ENCODE measurements around the gene CBL.

DNA sequence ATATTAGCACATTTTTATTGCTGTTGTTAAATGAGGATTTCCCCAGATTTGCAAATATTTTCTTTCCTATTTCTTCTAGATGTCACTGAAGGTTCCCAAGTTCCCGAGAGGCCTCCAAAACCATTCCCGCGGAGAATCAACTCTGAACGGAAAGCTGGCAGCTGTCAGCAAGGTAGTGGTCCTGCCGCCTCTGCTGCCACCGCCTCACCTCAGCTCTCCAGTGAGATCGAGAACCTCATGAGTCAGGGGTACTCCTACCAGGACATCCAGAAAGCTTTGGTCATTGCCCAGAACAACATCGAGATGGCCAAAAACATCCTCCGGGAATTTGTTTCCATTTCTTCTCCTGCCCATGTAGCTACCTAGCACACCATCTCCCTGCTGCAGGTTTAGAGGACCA lies 93.3 kb downstream of the CBL start:
- TF ChIP-seq KAT7 (CRISPR knock-in tag; IDR thresholded peaks at IDR 0.05; ENCODE audit: borderline replicate concordance) = no peak
- TF ChIP-seq, protein P1, sequence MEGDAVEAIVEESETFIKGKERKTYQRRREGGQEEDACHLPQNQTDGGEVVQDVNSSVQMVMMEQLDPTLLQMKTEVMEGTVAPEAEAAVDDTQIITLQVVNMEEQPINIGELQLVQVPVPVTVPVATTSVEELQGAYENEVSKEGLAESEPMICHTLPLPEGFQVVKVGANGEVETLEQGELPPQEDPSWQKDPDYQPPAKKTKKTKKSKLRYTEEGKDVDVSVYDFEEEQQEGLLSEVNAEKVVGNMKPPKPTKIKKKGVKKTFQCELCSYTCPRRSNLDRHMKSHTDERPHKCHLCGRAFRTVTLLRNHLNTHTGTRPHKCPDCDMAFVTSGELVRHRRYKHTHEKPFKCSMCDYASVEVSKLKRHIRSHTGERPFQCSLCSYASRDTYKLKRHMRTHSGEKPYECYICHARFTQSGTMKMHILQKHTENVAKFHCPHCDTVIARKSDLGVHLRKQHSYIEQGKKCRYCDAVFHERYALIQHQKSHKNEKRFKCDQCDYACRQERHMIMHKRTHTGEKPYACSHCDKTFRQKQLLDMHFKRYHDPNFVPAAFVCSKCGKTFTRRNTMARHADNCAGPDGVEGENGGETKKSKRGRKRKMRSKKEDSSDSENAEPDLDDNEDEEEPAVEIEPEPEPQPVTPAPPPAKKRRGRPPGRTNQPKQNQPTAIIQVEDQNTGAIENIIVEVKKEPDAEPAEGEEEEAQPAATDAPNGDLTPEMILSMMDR (IDR thresholded peaks at IDR 0.05) = no peak
- no peak for TF ChIP-seq NR1H2 (CRISPR knock-in tag; IDR thresholded peaks at IDR 0.05)
- no peak for TF ChIP-seq ZBTB21 (CRISPR knock-in tag; IDR thresholded peaks at IDR 0.05; ENCODE audit: borderline replicate concordance)
- TF ChIP-seq, protein P2, sequence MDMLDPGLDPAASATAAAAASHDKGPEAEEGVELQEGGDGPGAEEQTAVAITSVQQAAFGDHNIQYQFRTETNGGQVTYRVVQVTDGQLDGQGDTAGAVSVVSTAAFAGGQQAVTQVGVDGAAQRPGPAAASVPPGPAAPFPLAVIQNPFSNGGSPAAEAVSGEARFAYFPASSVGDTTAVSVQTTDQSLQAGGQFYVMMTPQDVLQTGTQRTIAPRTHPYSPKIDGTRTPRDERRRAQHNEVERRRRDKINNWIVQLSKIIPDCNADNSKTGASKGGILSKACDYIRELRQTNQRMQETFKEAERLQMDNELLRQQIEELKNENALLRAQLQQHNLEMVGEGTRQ (CRISPR knock-in tag; IDR thresholded peaks at IDR 0.05) = no peak
- TF ChIP-seq, protein P3, sequence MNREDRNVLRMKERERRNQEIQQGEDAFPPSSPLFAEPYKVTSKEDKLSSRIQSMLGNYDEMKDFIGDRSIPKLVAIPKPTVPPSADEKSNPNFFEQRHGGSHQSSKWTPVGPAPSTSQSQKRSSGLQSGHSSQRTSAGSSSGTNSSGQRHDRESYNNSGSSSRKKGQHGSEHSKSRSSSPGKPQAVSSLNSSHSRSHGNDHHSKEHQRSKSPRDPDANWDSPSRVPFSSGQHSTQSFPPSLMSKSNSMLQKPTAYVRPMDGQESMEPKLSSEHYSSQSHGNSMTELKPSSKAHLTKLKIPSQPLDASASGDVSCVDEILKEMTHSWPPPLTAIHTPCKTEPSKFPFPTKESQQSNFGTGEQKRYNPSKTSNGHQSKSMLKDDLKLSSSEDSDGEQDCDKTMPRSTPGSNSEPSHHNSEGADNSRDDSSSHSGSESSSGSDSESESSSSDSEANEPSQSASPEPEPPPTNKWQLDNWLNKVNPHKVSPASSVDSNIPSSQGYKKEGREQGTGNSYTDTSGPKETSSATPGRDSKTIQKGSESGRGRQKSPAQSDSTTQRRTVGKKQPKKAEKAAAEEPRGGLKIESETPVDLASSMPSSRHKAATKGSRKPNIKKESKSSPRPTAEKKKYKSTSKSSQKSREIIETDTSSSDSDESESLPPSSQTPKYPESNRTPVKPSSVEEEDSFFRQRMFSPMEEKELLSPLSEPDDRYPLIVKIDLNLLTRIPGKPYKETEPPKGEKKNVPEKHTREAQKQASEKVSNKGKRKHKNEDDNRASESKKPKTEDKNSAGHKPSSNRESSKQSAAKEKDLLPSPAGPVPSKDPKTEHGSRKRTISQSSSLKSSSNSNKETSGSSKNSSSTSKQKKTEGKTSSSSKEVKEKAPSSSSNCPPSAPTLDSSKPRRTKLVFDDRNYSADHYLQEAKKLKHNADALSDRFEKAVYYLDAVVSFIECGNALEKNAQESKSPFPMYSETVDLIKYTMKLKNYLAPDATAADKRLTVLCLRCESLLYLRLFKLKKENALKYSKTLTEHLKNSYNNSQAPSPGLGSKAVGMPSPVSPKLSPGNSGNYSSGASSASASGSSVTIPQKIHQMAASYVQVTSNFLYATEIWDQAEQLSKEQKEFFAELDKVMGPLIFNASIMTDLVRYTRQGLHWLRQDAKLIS (CRISPR knock-in tag; IDR thresholded peaks at IDR 0.05; ENCODE audit: borderline replicate concordance) = no peak
- TF ChIP-seq FOXJ3 (CRISPR knock-in tag; IDR thresholded peaks at IDR 0.05; ENCODE audit: borderline replicate concordance) = no peak
- no peak for TF ChIP-seq FOXK1 (CRISPR knock-in tag; IDR thresholded peaks at IDR 0.05)
- TF ChIP-seq, protein P4, sequence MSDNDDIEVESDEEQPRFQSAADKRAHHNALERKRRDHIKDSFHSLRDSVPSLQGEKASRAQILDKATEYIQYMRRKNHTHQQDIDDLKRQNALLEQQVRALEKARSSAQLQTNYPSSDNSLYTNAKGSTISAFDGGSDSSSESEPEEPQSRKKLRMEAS (CRISPR knock-in tag; IDR thresholded peaks at IDR 0.05) = no peak
- TF ChIP-seq, protein P5, sequence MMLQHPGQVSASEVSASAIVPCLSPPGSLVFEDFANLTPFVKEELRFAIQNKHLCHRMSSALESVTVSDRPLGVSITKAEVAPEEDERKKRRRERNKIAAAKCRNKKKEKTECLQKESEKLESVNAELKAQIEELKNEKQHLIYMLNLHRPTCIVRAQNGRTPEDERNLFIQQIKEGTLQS (CRISPR knock-in tag; conservative IDR thresholded peaks at IDR 0.05) = no peak
